H1 (cell line): ENCODE measurements around the gene GLTP. TPM values are rescaled to one million over a fixed set of nuclear protein-coding genes. Genes with fewer than 3 reads are reported as not detected.

Source experiments
- CTCF ChIA-PET: fragments of 300-600 bp; sonication (Branson Sonifier 250); formaldehyde crosslinking; loops from one replicate; lab custom pipeline; 2021; ENCODE audit not compliant: partially characterized antibody; lab: Charles Lee
- POLR2A ChIA-PET: fragments of 300-600 bp; sonication (Branson Sonifier 250); formaldehyde crosslinking; loops from one replicate; lab custom pipeline; 2021; ENCODE audit warnings: inconsistent platforms; ENCODE audit not compliant: partially characterized antibody; lab: Charles Lee
- DNase-seq, 2 experiments: peaks; one replicate each; pipeline versions ENCODE4 v3.0.0 to v3.0.0-alpha.2; 2010 to 2022; ENCODE audit warnings: low spot score in 2 of 2, low read depth in 1 of 2, mixed read lengths in 1 of 2
- FAIRE-seq: peaks from 2 replicates; lab custom pipeline; 2011; peaks lifted over from hg19 to GRCh38; lab: Jason Lieb, UNC
- H2AFZ ChIP-seq: 2 replicates; pipeline ENCODE4 v1.8.1; 2012; ENCODE audit warnings: low read length, inconsistent platforms
- H2AK5ac ChIP-seq: 2 replicates; pipeline ENCODE4 v1.6.1; 2013; ENCODE audit warnings: low read depth, low read length
- H2BK120ac ChIP-seq: replicated peaks from 2 replicates; pipeline ENCODE3; 2013; ENCODE audit warnings: low read depth, low read length, inconsistent platforms
- H2BK12ac ChIP-seq: 2 replicates; pipeline ENCODE4 v1.6.1; 2013; ENCODE audit warnings: low read depth, low read length
- H2BK15ac ChIP-seq: 2 replicates; pipeline ENCODE4 v1.6.1; 2013; ENCODE audit warnings: low read length
- H2BK20ac ChIP-seq: 2 replicates; pipeline ENCODE4 v1.6.1; 2013; ENCODE audit warnings: low read length
- H2BK5ac ChIP-seq: 2 replicates; pipeline ENCODE4 v1.6.1; 2013; ENCODE audit warnings: low read depth, low read length
- H3K14ac ChIP-seq: 2 replicates; pipeline ENCODE4 v1.6.1; 2013; ENCODE audit warnings: inconsistent platforms; ENCODE audit not compliant: insufficient read length
- H3K18ac ChIP-seq: 2 replicates; pipeline ENCODE4 v1.6.1; 2013; ENCODE audit warnings: low read length; ENCODE audit errors: extremely low read depth
- H3K23ac ChIP-seq: 2 replicates; pipeline ENCODE4 v1.6.1; 2013; ENCODE audit warnings: inconsistent platforms; ENCODE audit not compliant: insufficient read length
- H3K23me2 ChIP-seq: 2 replicates; pipeline ENCODE4 v1.6.1; 2013; ENCODE audit warnings: low read depth, low read length
- H3K27ac ChIP-seq: 2 replicates; pipeline ENCODE4 v1.6.1; 2011; ENCODE audit warnings: low read depth, low read length, inconsistent platforms
- H3K27me3 ChIP-seq, 4 experiments: replicated peaks in 1 of 4; 1 replicate in 1 of 4; 2 replicates in 3 of 4; pipeline versions ENCODE4 v1.6.1 to v1.8.1; 2011 to 2013; ENCODE audit warnings: low read length in 3 of 4, mild to moderate bottlenecking in 3 of 4, inconsistent platforms in 2 of 4, mixed read lengths in 2 of 4, moderate library complexity in 1 of 4; ENCODE audit not compliant: control insufficient read depth in 3 of 4, insufficient read depth in 3 of 4; ENCODE audit errors: extremely low read depth in 1 of 4
- H3K36me3 ChIP-seq, 4 experiments: 2 replicates each; pipeline versions ENCODE4 v1.6.1 to v1.8.1; 2011 to 2013; ENCODE audit warnings: mild to moderate bottlenecking in 4 of 4, low read length in 3 of 4, moderate library complexity in 2 of 4, control low read depth in 1 of 4, inconsistent platforms in 1 of 4; ENCODE audit not compliant: insufficient read depth in 4 of 4, control insufficient read depth in 2 of 4
- H3K4ac ChIP-seq: replicated peaks from 2 replicates; pipeline ENCODE3; 2013; ENCODE audit warnings: low read length, low read depth, mixed read lengths, inconsistent platforms; ENCODE audit not compliant: insufficient read length
- H3K4me1 ChIP-seq, 4 experiments: replicated peaks in 1 of 4; 1 replicate in 1 of 4; 2 replicates in 3 of 4; pipeline versions ENCODE4 v1.6.1 to v1.8.1; 2011 to 2013; ENCODE audit warnings: low read length in 3 of 4, inconsistent platforms in 2 of 4, mixed read lengths in 1 of 4; ENCODE audit not compliant: insufficient read depth in 4 of 4, control insufficient read depth in 3 of 4
- H3K4me2 ChIP-seq, 2 experiments: 2 replicates each; pipeline versions ENCODE4 v1.6.1 to v1.8.1; 2011 to 2013; ENCODE audit warnings: low read depth in 2 of 2, low read length in 2 of 2, control low read depth in 1 of 2, inconsistent platforms in 1 of 2, mild to moderate bottlenecking in 1 of 2; ENCODE audit not compliant: insufficient read depth in 1 of 2
- H3K4me3 ChIP-seq, 4 experiments: fragments of 200-600, 300-600 bp in 1 of 4; sonication (generic), shearing (Covaris generic), sonication (Bioruptor Twin) in 1 of 4; 2 replicates each; pipeline versions ENCODE4 v1.5.1 to v1.8.1; 2011 to 2016; ENCODE audit warnings: low read length in 4 of 4, low read depth in 3 of 4, control low read depth in 2 of 4, inconsistent platforms in 2 of 4, mild to moderate bottlenecking in 2 of 4, mixed read lengths in 1 of 4, moderate library complexity in 1 of 4; ENCODE audit not compliant: insufficient read depth in 2 of 4; ENCODE audit errors: extremely low read depth in 1 of 4
- H3K56ac ChIP-seq: replicated peaks from 2 replicates; pipeline ENCODE3; 2013; ENCODE audit warnings: low read depth, mild to moderate bottlenecking, mixed read lengths, low read length, inconsistent platforms; ENCODE audit not compliant: insufficient read length
- H3K79me1 ChIP-seq: 2 replicates; pipeline ENCODE4 v1.6.1; 2013; ENCODE audit warnings: low read depth, low read length, control low read depth
- H3K79me2 ChIP-seq, 2 experiments: 2 replicates each; pipeline versions ENCODE4 v1.6.1 to v1.8.1; 2012 to 2013; ENCODE audit warnings: low read length in 2 of 2, mild to moderate bottlenecking in 2 of 2, inconsistent platforms in 1 of 2; ENCODE audit not compliant: insufficient read depth in 2 of 2, control insufficient read depth in 1 of 2
- H3K9ac ChIP-seq, 4 experiments: replicated peaks in 1 of 4; 1 replicate in 1 of 4; 2 replicates in 3 of 4; pipeline versions ENCODE4 v1.6.1 to v1.8.1; 2011 to 2013; ENCODE audit warnings: low read depth in 3 of 4, low read length in 3 of 4, control low read depth in 2 of 4, mild to moderate bottlenecking in 2 of 4, moderate library complexity in 2 of 4, inconsistent platforms in 1 of 4; ENCODE audit errors: extremely low read depth in 1 of 4
- H3K9me3 ChIP-seq, 2 experiments: 2 replicates each; pipeline versions ENCODE4 v1.6.1 to v1.8.1; 2012 to 2013; ENCODE audit warnings: mild to moderate bottlenecking in 2 of 2, moderate library complexity in 2 of 2, control low read depth in 1 of 2, inconsistent platforms in 1 of 2, low read depth in 1 of 2, low read length in 1 of 2, mixed read lengths in 1 of 2; ENCODE audit not compliant: insufficient read depth in 2 of 2
- H4K20me1 ChIP-seq, 2 experiments: replicated peaks in 1 of 2; 2 replicates each; pipeline versions ENCODE3 to v1.8.1; 2011 to 2013; ENCODE audit warnings: inconsistent platforms in 2 of 2, low read length in 2 of 2, mild to moderate bottlenecking in 1 of 2; ENCODE audit not compliant: insufficient read depth in 2 of 2, control insufficient read depth in 1 of 2
- H4K5ac ChIP-seq: 2 replicates; pipeline ENCODE4 v1.6.1; 2013; ENCODE audit warnings: low read length, low read depth, mixed read lengths, inconsistent platforms; ENCODE audit not compliant: insufficient read length
- H4K8ac ChIP-seq: 2 replicates; pipeline ENCODE4 v1.8.0; 2013; ENCODE audit warnings: mild to moderate bottlenecking, moderate library complexity, low read length, inconsistent platforms; ENCODE audit not compliant: insufficient read depth; ENCODE audit errors: extremely low read depth
- H4K91ac ChIP-seq: replicated peaks from 2 replicates; pipeline ENCODE3; 2013; ENCODE audit warnings: low read length, mixed read lengths, inconsistent platforms; ENCODE audit not compliant: insufficient read length
- ATF2 ChIP-seq: IDR thresholded peaks from 2 replicates; pipeline ENCODE4 v1.6.1; 2012; ENCODE audit warnings: low read length, inconsistent platforms
- BACH1 ChIP-seq: IDR thresholded peaks from 2 replicates; pipeline ENCODE4 v1.6.1; 2012; ENCODE audit warnings: low read length, improper control_type of control experiment
- CTCF ChIP-seq, 3 experiments: IDR thresholded peaks; 1 replicate in 2 of 3; 2 replicates in 1 of 3; pipeline versions ENCODE4 v1.5.1 to v1.6.1; 2011; ENCODE audit warnings: low read length in 3 of 3, mild to moderate bottlenecking in 3 of 3, inconsistent platforms in 2 of 3, low read depth in 1 of 3, moderate library complexity in 1 of 3; ENCODE audit not compliant: insufficient read depth in 1 of 3; ENCODE audit errors: control extremely low read depth in 1 of 3
- EGR1 ChIP-seq: IDR thresholded peaks from 2 replicates; pipeline ENCODE4 v1.6.1; 2011; ENCODE audit warnings: low read depth, low read length, borderline replicate concordance
- FOSL1 ChIP-seq: IDR thresholded peaks from 2 replicates; pipeline ENCODE4 v1.6.1; 2011; ENCODE audit warnings: mild to moderate bottlenecking, low read depth, low read length, moderate library complexity; ENCODE audit not compliant: insufficient read depth
- KDM1A ChIP-seq: fragments of 200-600, 300-600 bp; sonication (generic); IDR thresholded peaks from 2 replicates; pipeline ENCODE4 v1.7.1; 2016; ENCODE audit warnings: mild to moderate bottlenecking, low read length, borderline replicate concordance
- RXRA ChIP-seq: IDR thresholded peaks from 2 replicates; pipeline ENCODE4 v1.6.1; 2011; ENCODE audit warnings: low read depth, mild to moderate bottlenecking, low read length, moderate library complexity; ENCODE audit not compliant: insufficient read depth
- TAF7 ChIP-seq: optimal IDR thresholded peaks from 2 replicates; pipeline ENCODE3; 2011; ENCODE audit warnings: low read depth, mild to moderate bottlenecking, inconsistent platforms, low read length, moderate library complexity, borderline replicate concordance
- TEAD4 ChIP-seq: IDR thresholded peaks from 2 replicates; pipeline ENCODE4 v1.6.1; 2012; ENCODE audit warnings: low read depth, low read length, inconsistent platforms, mixed read lengths
- WGBS, 2 experiments: shearing (Covaris generic) in 1 of 2; methylation state at CpG; one replicate each; pipeline versions ENCODE4 v1.1.6 to v1.1.7; 2013 to 2015; ENCODE audit warnings: low lambda C conversion rate in 2 of 2, mixed read lengths in 2 of 2, inconsistent platforms in 1 of 2, low coverage in 1 of 2, missing lambda C conversion rate in 1 of 2; ENCODE audit not compliant: insufficient replicate concordance in 2 of 2, insufficient coverage in 1 of 2, insufficient read length in 1 of 2; ENCODE audit errors: extremely low coverage in 1 of 2, missing lambda C conversion rate in 1 of 2; 5-methylcytosine and 5-hydroxymethylcytosine counted together
- polyA plus RNA-seq, 7 experiments: library from polyadenylated mRNA; depleted of rRNA in 3 of 7; stranded (reverse) in 5 of 7; unstranded in 2 of 7; fragments of >200 nt in 5 of 7; fragments of 200-250 nt in 2 of 7; gene quantifications; 1 replicate in 5 of 7; 2 replicates in 1 of 7; 4 replicates in 1 of 7; pipeline versions ENCODE4 v1.2.1 to v1.2.3, GENCODE V29; 2011 to 2013; ENCODE audit warnings: missing spikeins in 2 of 7, mixed read lengths in 2 of 7
- total RNA-seq: library from RNA; stranded (reverse); fragmentation: NEBNext Ultra II Directional; extraction: Animal tissue kit (Norgen Biotek cat#: 25700); gene quantifications from 2 replicates; pipeline ENCODE4 v1.2.1, GENCODE V29; 2021

GLTP gene
- total and polyA plus RNA-seq, 2 of the 8 experiments (the other 6 are each of a cell fraction or from before 2014, with no cell fraction given), result 9.8 to 26.1 TPM

GRCh38 chr12:109836916-109837315 lies 43.4 kb downstream of the GLTP start:
- H4K91ac ChIP-seq, result no peak overlapping the region
- H3K4ac ChIP-seq, result no peak overlapping the region
- no peak overlapping the region for H2BK5ac ChIP-seq
- H2BK12ac ChIP-seq, result no peak overlapping the region
- POLR2A ChIA-PET, result interaction anchor here (1.2 kb wide), 1 partner anchor 234 kb away, joined by 3 read pairs; no protein-coding TSS in a partner anchor
- H2BK120ac ChIP-seq, result no peak overlapping the region
- no peak overlapping the region for H3K18ac ChIP-seq
- H3K79me1 ChIP-seq, result no peaks in the 10 kb centered on the region
- H4K20me1 ChIP-seq, result no peaks in the 10 kb centered on the region
- no peak overlapping the region for H3K4me3 ChIP-seq
- no peak for DNase-seq
- no peak overlapping the region for H3K14ac ChIP-seq
- H2AK5ac ChIP-seq, result no peak overlapping the region
- H3K27me3 ChIP-seq, result no peaks in the 10 kb centered on the region; a peak in 1 of 7 replicates
- no peak for TF ChIP-seq ATF2
- no peak for TF ChIP-seq KDM1A
- TF ChIP-seq RXRA, result no peak
- TF ChIP-seq BACH1, result no peak
- no peak for TF ChIP-seq TEAD4
- no peak for TF ChIP-seq TAF7
- no peak for TF ChIP-seq CTCF (IDR thresholded peaks at IDR 0.05; ENCODE audit: control extremely low read depth in 1 of 3, insufficient read depth in 1 of 3, low read depth in 1 of 3, low read length in 3 of 3)
- TF ChIP-seq EGR1, result no peak
- no peak for TF ChIP-seq FOSL1
- TF ChIP-seq, all 59 proteins: peak for 0
- Histone ChIP-seq H3K79me2 (no peaks in the 10 kb centered on the region), H3K36me3 (no peaks in the 10 kb centered on the region), H3K4me1 (peaks cover 0 to 9% (median 5%) of the 10 kb centered on the region in 4 experiments; a peak in 5 of 7 replicates), H3K9ac (no peak overlapping the region; a peak in 1 of 7 replicates), H4K8ac (no peak overlapping the region), H2BK15ac (no peak overlapping the region), H3K23me2 (no peaks in the 10 kb centered on the region), H2BK20ac (no peak overlapping the region), H3K27ac (no peak overlapping the region), H2AFZ (no peak overlapping the region), H3K56ac (no peak overlapping the region), H3K9me3 (no peaks in the 10 kb centered on the region), H3K4me2 (no peak overlapping the region), H3K23ac (no peak overlapping the region), H4K5ac (no peak overlapping the region)
- WGBS, 2 experiments, result 83% methylated on average over 3 of the region's 3 CpGs; no CpG with 5 or more reads in 1 of the 2 experiments
- FAIRE-seq, result no peak
- CTCF ChIA-PET, result interaction anchor here (2.9 to 9.4 kb wide), 2 partner anchors 6 to 31 kb away, joined by 16 to 92 read pairs; no protein-coding TSS in a partner anchor
